ENCODE measurements around the gene SCN1B.

The SCN1B gene

GRCh38 chr19:35052599-35053190 is 22.4 kb downstream of the SCN1B start:
- 0 out of 2 replicates have a peak overlapping the region, but pooled peaks have one; percentile 38 for H3K9ac ChIP-seq
- no peaks in the 10 kb centered on the region for H3K36me3 ChIP-seq
- no peaks in the 10 kb centered on the region for H3K27me3 ChIP-seq
- peaks cover 45% of the 10 kb centered on the region for H3K4me1 ChIP-seq
- H4K20me1 ChIP-seq: no peaks in the 10 kb centered on the region
- peak overlapping the region; percentile 48 for H3K4me2 ChIP-seq
- TF ChIP-seq Cebpa-rat (IDR thresholded peaks at IDR 0.05): no peak
- peak overlapping the region; percentile 7; the same call in 1 of the 2 replicates for H3K27ac ChIP-seq
- no peaks in the 10 kb centered on the region for H3K9me3 ChIP-seq
- H3K4me3 ChIP-seq: no peak overlapping the region

- Histone ChIP-seq H3K9ac (0 out of 2 replicates have a peak overlapping the region, but pooled peaks have one; percentile 38), H3K4me2 (peak overlapping the region; percentile 48; the same call in 1 of the 2 replicates), H4K20me1 (no peaks in the 10 kb centered on the region), H3K36me3 (no peaks in the 10 kb centered on the region), H3K4me1 (peaks cover 34% of the 10 kb centered on the region), H3K4me3 (no peak overlapping the region), H3K9me3 (no peaks in the 10 kb centered on the region), H3K27me3 (no peaks in the 10 kb centered on the region), H3K27ac (no peak overlapping the region; the same call in 1 of the 2 replicates)
- no peak for TF ChIP-seq Cebpa-rat (IDR thresholded peaks at IDR 0.05)
Measured at GRCh38 chr19:35053667-35054293, 23.5 kb downstream of the SCN1B start.

GRCh38 chr19:35054626-35055025 is 24.4 kb downstream of the SCN1B start:
- Histone ChIP-seq H4K20me1 (no peaks in the 10 kb centered on the region), H3K9ac (no peak overlapping the region), H3K36me3 (no peaks in the 10 kb centered on the region), H3K27me3 (no peaks in the 10 kb centered on the region), H3K27ac (no peak overlapping the region), H3K9me3 (no peaks in the 10 kb centered on the region), H3K4me1 (peaks cover 25% of the 10 kb centered on the region), H3K4me2 (no peak overlapping the region), H3K4me3 (no peak overlapping the region)
- no peak for TF ChIP-seq Cebpa-rat (IDR thresholded peaks at IDR 0.05)

GRCh38 chr19:35055715-35056179 is 25.5 kb downstream of the SCN1B start:
- no peak overlapping the region for H3K9ac ChIP-seq
- H3K4me2 ChIP-seq: peak overlapping the region; percentile 13; the same call in 1 of the 2 replicates
- H3K27me3 ChIP-seq: no peaks in the 10 kb centered on the region
- H4K20me1 ChIP-seq: no peaks in the 10 kb centered on the region
- peaks cover 25% of the 10 kb centered on the region for H3K4me1 ChIP-seq
- no peak for TF ChIP-seq Cebpa-rat (IDR thresholded peaks at IDR 0.05)
- H3K4me3 ChIP-seq: no peak overlapping the region
- no peaks in the 10 kb centered on the region for H3K36me3 ChIP-seq
- no peaks in the 10 kb centered on the region for H3K9me3 ChIP-seq
- H3K27ac ChIP-seq: no peak overlapping the region

- no peak for TF ChIP-seq Cebpa-rat (IDR thresholded peaks at IDR 0.05)
- no peaks in the 10 kb centered on the region for H3K36me3 ChIP-seq
- H3K9me3 ChIP-seq: no peaks in the 10 kb centered on the region
- no peaks in the 10 kb centered on the region for H4K20me1 ChIP-seq
- H3K9ac ChIP-seq: no peak overlapping the region
- peaks cover 25% of the 10 kb centered on the region for H3K4me1 ChIP-seq
- no peak overlapping the region for H3K4me3 ChIP-seq
- no peak overlapping the region for H3K4me2 ChIP-seq
- no peak overlapping the region for H3K27ac ChIP-seq
- no peaks in the 10 kb centered on the region for H3K27me3 ChIP-seq
Measured at GRCh38 chr19:35056513-35057063, 26.3 kb downstream of the SCN1B start.

GRCh38 chr19:35058370-35058769 is 28.1 kb downstream of the SCN1B start:
- Histone ChIP-seq H3K36me3 (no peaks in the 10 kb centered on the region), H3K9me3 (no peaks in the 10 kb centered on the region), H3K9ac (no peak overlapping the region), H3K4me1 (peaks cover 16% of the 10 kb centered on the region), H3K27me3 (no peaks in the 10 kb centered on the region), H3K27ac (no peak overlapping the region), H3K4me2 (no peak overlapping the region), H3K4me3 (no peak overlapping the region), H4K20me1 (no peaks in the 10 kb centered on the region)
- no peak for TF ChIP-seq Cebpa-rat (IDR thresholded peaks at IDR 0.05)

- H3K4me1 ChIP-seq: 0 out of 2 replicates have a peak, but pooled peaks cover 10% of the 10 kb centered on the region
- H3K27me3 ChIP-seq: no peaks in the 10 kb centered on the region
- TF ChIP-seq Cebpa-rat (IDR thresholded peaks at IDR 0.05): no peak
- no peak overlapping the region for H3K27ac ChIP-seq
- H3K9ac ChIP-seq: no peak overlapping the region
- no peak overlapping the region for H3K4me2 ChIP-seq
- H3K36me3 ChIP-seq: no peaks in the 10 kb centered on the region
- H4K20me1 ChIP-seq: no peaks in the 10 kb centered on the region
- no peaks in the 10 kb centered on the region for H3K9me3 ChIP-seq
- H3K4me3 ChIP-seq: no peak overlapping the region
Measured at GRCh38 chr19:35059006-35059798, 28.9 kb downstream of the SCN1B start.

- Histone ChIP-seq H3K4me2 (no peak overlapping the region), H4K20me1 (no peaks in the 10 kb centered on the region), H3K4me1 (0 out of 2 replicates have a peak, but pooled peaks cover 10% of the 10 kb centered on the region), H3K36me3 (no peaks in the 10 kb centered on the region), H3K27ac (no peak overlapping the region), H3K27me3 (no peaks in the 10 kb centered on the region), H3K4me3 (no peak overlapping the region), H3K9me3 (no peaks in the 10 kb centered on the region), H3K9ac (no peak overlapping the region)
- TF ChIP-seq Cebpa-rat (IDR thresholded peaks at IDR 0.05): no peak
Measured at GRCh38 chr19:35059799-35060091, 29.5 kb downstream of the SCN1B start.

- H3K9me3 ChIP-seq: no peaks in the 10 kb centered on the region
- no peaks in the 10 kb centered on the region for H3K36me3 ChIP-seq
- no peak overlapping the region for H3K9ac ChIP-seq
- no peak overlapping the region for H3K4me2 ChIP-seq
- no peaks in the 10 kb centered on the region for H4K20me1 ChIP-seq
- no peak overlapping the region for H3K4me3 ChIP-seq
- 0 out of 2 replicates have a peak, but pooled peaks cover 10% of the 10 kb centered on the region for H3K4me1 ChIP-seq
- TF ChIP-seq Cebpa-rat (IDR thresholded peaks at IDR 0.05): no peak
- no peak overlapping the region for H3K27ac ChIP-seq
- no peaks in the 10 kb centered on the region for H3K27me3 ChIP-seq
Measured at GRCh38 chr19:35060160-35060855, 30.0 kb downstream of the SCN1B start.
